HG03571 (cell line): ENCODE measurements around the gene PRXL2A.
A peak's percentile ranks its signal among the peaks of the same experiment; 100 is the strongest.
"Not testable (repeated sequence)": the region's sequence is repeated elsewhere in the genome, so short reads cannot be mapped to it uniquely, and the experiment has no call there.

Source experiments
- ATAC-seq: cut with Tn5 transposase; IDR thresholded peaks from one replicate; pipeline ENCODE4 v1.9.1; 2021; ENCODE audit not compliant: unreplicated experiment

PRXL2A gene

GRCh38 chr10:80411267-80411668, 2.9 kb downstream of the PRXL2A start:
- ATAC-seq = no peak

- ATAC-seq = no peak
Measured at GRCh38 chr10:80411681-80412220, 3.4 kb downstream of the PRXL2A start.

DNA sequence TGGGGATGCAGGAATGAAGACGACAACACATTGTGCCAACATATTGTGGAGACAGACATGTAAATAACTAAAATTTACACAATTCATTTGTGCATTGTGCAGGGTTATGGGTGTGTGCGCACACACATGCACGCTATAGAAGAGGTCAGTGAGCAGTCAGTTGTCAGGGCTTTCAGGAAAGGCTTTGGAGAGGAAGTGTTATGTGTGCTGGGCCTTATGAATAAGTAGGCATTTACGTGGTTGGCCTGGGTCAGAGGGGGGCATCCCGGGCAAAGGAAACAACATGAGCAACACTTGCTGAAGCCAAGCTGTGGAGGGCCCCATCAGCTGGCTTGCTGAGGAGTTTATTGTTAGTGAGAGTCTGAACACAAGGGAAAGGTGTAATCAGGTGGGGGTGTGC, 4.1 kb downstream of the PRXL2A start:
- no peak for ATAC-seq

DNA sequence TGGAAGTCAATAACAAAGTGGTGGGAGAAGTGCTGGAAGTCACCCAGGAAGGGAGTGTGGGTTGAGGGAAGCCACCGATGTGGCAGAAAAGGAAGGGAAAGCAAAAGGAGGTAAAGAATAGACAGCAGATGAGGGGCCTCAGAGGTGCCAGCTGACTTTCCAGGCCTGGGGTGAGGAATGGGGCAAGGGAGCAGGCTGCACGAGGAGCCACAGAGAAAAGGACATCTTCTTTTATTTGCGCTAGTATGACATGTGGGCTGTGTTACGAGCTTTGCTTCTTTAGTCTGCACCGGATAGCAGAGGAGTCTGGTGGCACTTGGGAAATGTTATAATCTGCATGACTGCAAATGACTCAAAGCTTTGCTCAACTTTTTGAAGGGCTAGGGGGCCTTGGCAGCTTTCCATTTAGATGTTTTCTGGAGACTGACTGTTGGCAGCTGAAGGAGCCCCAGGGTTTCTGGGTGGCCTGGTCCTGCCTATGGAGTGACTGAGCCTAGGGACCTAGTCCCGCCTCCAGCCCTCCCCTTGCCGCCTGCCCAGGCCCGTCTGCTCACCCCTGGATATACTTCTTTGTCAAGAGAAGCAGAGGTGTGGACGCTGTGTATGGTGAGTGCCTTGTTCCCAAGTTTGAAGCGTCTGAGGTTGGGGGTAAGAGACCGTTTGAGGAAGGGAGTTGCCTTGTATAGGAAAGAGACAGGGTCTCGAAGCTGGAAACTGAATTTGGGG, 5.1 kb downstream of the PRXL2A start:
- no peak for ATAC-seq

GRCh38 chr10:80414142-80414895, 6.0 kb downstream of the PRXL2A start:
- ATAC-seq = no peak

DNA sequence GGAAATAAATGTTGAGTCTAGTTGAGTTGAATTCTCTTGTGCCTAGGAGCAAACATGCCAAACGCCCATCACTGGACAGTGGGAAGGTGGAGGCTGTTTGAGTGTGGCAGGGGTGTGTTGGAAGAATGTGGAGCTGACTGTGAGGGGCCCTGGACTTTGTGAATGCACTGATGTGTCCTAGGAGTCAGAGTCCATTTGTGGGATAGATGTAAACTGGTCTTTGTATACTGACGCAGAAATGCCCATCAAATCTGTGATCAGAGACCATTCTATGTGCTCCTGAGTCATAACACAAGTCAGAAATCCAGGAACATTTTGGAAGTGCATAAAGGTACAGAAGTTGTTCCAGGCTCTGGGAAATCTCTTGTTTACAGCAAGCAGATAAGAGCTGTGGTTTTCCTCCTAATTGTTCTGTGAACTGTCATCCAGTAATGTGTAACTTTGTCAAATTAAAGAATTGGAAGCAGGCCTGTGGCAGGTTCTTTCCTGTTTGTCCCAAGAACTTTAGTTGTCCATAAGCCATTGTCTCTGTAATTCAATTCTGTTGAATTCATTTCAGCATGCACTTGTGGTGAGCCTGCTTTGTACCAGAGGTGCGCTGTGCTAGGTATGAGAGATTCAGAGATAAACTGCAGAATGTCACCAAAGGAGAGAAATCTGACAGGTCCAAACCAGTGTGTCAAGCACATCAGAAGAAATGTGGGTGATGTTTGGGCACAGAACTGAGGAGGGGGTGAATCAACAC, 7.6 kb downstream of the PRXL2A start:
- no peak for ATAC-seq

GRCh38 chr10:80416479-80417098, 8.2 kb downstream of the PRXL2A start:
- no peak for ATAC-seq

- ATAC-seq = not testable (repeated sequence)
Measured at GRCh38 chr10:80417256-80417655, 8.9 kb downstream of the PRXL2A start.

GRCh38 chr10:80421050-80421706, 12.8 kb downstream of the PRXL2A start:
- peak; percentile 19 for ATAC-seq

DNA sequence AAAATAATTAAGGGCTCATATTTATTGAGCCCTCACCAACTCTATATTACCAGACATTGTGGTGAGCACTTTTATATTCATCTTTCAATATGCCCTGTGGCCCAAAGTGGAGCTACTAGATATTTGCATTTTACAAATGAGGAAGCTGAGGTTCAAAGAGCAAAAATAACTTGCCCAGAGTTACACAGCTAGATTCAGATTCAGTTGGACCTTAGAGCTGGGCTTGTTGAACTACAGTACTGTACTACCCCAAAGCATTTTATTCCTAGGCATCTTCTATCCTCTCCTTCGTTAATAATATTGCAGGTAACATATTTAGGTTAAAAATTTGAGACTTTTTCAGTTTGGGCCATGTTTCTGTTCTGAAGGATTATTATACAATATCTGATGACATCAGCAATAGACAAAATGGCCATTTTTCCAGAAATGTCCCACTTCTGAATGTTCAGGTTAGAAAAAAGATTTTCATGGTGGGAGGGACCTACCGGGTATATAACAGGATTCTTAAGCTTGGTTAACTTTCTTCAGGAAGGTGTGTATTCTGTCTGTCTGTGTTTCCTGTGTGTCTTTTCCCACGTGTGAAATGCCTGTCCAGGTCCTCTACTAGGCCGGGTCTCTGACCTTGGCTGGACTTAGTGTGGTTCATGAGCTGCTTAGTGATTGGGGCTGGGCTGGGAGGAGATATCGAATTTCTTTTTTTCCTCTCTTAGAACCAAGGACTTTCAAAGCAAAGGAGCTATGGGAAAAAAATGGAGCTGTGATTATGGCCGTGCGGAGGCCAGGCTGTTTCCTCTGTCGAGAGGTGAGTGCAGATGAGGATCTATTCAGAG, 13.6 kb downstream of the PRXL2A start:
- peak; percentile 91 for ATAC-seq

GRCh38 chr10:80425901-80426300, 17.6 kb downstream of the PRXL2A start:
- ATAC-seq = no peak

DNA sequence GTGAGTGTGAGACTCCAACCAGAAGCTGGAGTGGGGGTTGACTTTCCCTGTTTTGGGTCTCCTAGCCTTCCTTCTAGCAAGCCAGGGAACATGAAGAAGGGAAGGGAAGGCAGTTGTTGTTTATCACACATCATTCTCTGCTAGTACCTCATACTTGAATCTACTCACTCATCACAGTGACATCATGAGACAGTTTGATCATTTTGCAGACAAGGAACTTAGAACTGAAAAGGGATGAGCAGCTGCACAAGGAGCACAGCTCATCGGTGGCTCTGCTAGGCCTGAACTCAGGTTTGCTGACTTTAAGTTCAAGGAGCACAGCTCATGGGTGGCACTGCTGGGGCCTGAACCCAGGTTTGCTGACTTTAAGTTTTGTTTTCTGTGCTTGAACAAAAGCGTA, 19.2 kb downstream of the PRXL2A start:
- no peak for ATAC-seq

DNA sequence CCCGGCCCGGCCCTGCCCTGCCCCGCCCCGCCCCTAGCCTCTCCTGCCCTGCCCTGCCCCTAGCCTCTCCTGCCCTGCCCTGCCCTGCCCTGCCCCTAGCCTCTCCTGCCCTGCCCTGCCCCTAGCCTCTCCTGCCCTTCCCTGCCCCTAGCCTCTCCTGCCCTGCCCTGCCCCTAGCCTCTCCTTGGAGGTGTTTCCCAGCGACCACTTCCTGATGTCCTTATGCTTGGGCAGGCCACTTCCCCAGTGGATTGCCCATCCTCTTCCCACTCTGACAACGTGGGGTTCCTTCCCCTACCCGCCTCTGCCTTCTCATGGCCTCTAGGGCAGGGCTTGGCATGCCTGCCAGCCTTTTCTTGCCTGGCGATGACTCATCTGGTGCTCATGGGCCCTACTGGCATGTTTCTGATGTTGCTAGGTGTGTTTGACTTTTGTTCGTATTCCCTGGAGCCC, 21.2 kb downstream of the PRXL2A start:
- ATAC-seq = no peak

GRCh38 chr10:80433134-80433533, 24.8 kb downstream of the PRXL2A start:
- no peak for ATAC-seq

- ATAC-seq = no peak
Measured at GRCh38 chr10:80436446-80437098, 28.2 kb downstream of the PRXL2A start.

DNA sequence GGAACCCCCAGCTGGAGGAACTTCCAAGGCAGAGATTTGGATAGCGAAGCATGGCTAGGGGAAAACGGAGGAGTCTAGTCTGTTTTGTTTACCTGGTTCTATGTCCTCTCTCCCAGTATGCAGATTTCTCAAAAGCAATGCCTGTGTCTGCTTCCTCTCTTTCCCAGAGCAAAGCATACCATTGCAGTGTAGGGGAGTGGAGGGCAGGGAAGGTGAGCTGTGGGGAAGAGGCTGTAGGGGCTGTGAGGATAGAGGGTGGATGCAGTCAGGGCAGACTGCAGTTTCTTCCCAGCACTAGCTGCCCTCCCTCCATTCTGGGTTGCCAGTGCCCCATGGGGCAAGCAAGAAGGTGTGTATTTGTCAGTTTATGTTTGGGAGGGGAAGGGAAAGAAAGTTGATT, 28.9 kb downstream of the PRXL2A start:
- no peak for ATAC-seq

DNA sequence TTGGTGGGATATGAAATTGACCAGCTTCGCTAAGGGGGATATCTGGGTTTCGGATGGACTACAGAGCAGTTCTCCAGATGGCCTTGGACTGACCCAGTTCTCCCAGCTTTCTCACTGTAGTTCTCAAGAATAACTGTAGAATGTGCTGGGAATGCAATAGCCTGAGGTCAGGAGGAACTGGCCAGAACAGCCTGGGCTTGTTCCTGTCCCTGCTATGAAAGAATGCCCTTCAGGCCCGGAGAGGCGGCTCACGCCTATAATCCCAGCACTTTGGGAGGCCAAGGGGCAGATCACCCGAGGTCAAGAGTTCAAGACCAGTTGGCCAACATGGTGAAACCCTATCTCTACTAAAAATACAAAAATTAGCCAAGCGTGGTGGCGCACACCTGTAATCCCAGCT, 33.5 kb downstream of the PRXL2A start:
- ATAC-seq = no peak

DNA sequence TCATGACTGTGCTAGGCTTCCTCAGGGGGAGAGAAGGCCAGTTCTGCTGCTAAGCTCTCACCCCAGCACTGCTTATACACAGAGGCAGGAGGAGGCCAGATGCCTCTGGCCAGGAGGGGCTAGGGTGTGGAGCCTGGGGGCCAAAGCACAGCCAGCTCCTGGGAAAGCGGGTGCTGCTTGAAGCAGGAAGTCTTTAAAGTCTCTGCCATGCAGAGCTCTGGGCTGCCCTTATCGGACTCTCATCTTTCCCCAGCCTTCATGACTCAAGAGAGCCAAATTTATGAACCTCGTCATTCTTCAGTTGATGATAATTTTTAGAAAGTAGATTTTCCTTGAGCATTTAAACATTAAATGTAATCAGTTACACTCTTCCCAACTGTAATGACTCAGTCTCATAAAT, 34.5 kb downstream of the PRXL2A start:
- no peak for ATAC-seq

- no peak for ATAC-seq
Measured at GRCh38 chr10:80443531-80443974, 35.2 kb downstream of the PRXL2A start.
